Tibial nerve (tissue), 4 donors: Measurements from ENCODE around the gene MROH7.

Experiments
- EP300 ChIP-seq, 2 donors: sonication (generic); formaldehyde crosslinking; IDR thresholded peaks; one replicate each; pipeline ENCODE4 v1.6.1; 2017; ENCODE audit warnings: antibody characterized with exemption in 2 of 2, mild to moderate bottlenecking in 1 of 2
- TF ChIP-seq, protein P1 (sequence below), 5 experiments: fragments of 200-600 bp in 3 of 5; fragments of 450-650 bp in 2 of 5; sonication (generic) in 3 of 5; IDR thresholded peaks; one replicate each; pipeline ENCODE4 v1.5.1; 2016 to 2019; ENCODE audit warnings: antibody characterized with exemption in 5 of 5, mild to moderate bottlenecking in 3 of 5, moderate library complexity in 2 of 5

DNA sequence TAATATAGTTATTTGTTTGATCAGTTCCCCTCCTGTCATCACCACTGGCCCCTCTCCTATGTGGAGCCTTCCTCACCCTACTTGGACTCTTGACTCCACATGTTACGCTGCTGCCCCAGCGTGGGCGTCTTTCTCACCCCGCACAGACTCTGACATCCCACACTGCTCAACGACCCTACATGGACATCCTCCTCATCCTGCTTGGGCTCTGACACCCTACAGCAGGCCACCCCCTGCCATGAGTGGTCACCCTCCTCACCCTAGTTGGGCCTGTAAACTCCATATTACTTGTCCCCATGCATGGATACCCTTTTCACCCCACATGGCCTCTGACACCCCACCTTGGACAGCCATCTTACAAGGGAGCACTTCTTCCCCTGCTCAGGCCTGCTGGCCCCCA, 95.1 kb downstream of the MROH7 start:
- TF ChIP-seq, protein P1, sequence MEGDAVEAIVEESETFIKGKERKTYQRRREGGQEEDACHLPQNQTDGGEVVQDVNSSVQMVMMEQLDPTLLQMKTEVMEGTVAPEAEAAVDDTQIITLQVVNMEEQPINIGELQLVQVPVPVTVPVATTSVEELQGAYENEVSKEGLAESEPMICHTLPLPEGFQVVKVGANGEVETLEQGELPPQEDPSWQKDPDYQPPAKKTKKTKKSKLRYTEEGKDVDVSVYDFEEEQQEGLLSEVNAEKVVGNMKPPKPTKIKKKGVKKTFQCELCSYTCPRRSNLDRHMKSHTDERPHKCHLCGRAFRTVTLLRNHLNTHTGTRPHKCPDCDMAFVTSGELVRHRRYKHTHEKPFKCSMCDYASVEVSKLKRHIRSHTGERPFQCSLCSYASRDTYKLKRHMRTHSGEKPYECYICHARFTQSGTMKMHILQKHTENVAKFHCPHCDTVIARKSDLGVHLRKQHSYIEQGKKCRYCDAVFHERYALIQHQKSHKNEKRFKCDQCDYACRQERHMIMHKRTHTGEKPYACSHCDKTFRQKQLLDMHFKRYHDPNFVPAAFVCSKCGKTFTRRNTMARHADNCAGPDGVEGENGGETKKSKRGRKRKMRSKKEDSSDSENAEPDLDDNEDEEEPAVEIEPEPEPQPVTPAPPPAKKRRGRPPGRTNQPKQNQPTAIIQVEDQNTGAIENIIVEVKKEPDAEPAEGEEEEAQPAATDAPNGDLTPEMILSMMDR (IDR thresholded peaks at IDR 0.05) = no peak
- TF ChIP-seq EP300 (IDR thresholded peaks at IDR 0.05) = no peak
